GM12872 (cell line): ENCODE results near the gene POFUT2.

Source experiments
- CTCF ChIP-seq: IDR thresholded peaks from 3 replicates; pipeline ENCODE4 v1.5.1; 2011; ENCODE audit warnings: low read depth, mild to moderate bottlenecking, low read length, moderate library complexity; ENCODE audit not compliant: insufficient read depth

Gene POFUT2

GRCh38 chr21:45251635-45252447, 35.9 kb downstream of the POFUT2 start:
- TF ChIP-seq CTCF = no peak

- no peak for TF ChIP-seq CTCF
Measured at GRCh38 chr21:45250914-45251634, 36.6 kb downstream of the POFUT2 start.

GRCh38 chr21:45250272-45250671, 37.4 kb downstream of the POFUT2 start:
- no peak for TF ChIP-seq CTCF

- no peak for TF ChIP-seq CTCF
Measured at GRCh38 chr21:45249626-45250025, 38.1 kb downstream of the POFUT2 start.

GRCh38 chr21:45248893-45249381, 38.8 kb downstream of the POFUT2 start:
- TF ChIP-seq CTCF = no peak

GRCh38 chr21:45248301-45248892, 39.3 kb downstream of the POFUT2 start:
- no peak for TF ChIP-seq CTCF
